Osteocyte (in vitro differentiated cells): Measurements from ENCODE around the gene ACP3. TPM values are rescaled to one million over a fixed set of nuclear protein-coding genes. Genes with fewer than 3 reads are reported as not detected.
"Not testable (repeated sequence)": the region's sequence is repeated elsewhere in the genome, so short reads cannot be mapped to it uniquely, and the experiment has no call there.

ENCODE experiments used
- DNase-seq: peaks from one replicate; pipeline ENCODE4 v3.0.0; 2021; ENCODE audit warnings: mixed read lengths; ENCODE audit not compliant: unreplicated experiment; ENCODE audit errors: extremely low spot score
- H3K27ac Mint-ChIP-seq: one replicate; pipeline ENCODE4 v1.8.0; 2021; ENCODE audit warnings: mild to moderate bottlenecking, mixed read lengths; ENCODE audit not compliant: unreplicated experiment
- H3K27me3 Mint-ChIP-seq: one replicate; pipeline ENCODE4 v1.8.0; 2021; ENCODE audit warnings: mixed read lengths; ENCODE audit not compliant: unreplicated experiment
- H3K36me3 Mint-ChIP-seq: one replicate; pipeline ENCODE4 v1.8.0; 2021; ENCODE audit warnings: mixed read lengths; ENCODE audit not compliant: unreplicated experiment
- H3K4me1 Mint-ChIP-seq: one replicate; pipeline ENCODE4 v1.8.0; 2021; ENCODE audit warnings: mixed read lengths; ENCODE audit not compliant: unreplicated experiment
- H3K4me3 Mint-ChIP-seq: one replicate; pipeline ENCODE4 v1.8.0; 2021; ENCODE audit warnings: mild to moderate bottlenecking, moderate library complexity, mixed read lengths; ENCODE audit not compliant: unreplicated experiment
- H3K9me3 Mint-ChIP-seq: one replicate; pipeline ENCODE4 v1.8.0; 2021; ENCODE audit warnings: mixed read lengths; ENCODE audit not compliant: unreplicated experiment
- CTCF ChIP-seq: fragments of 200-600 bp; sonication (generic); IDR thresholded peaks from 2 replicates; pipeline ENCODE4 v1.5.0; 2021; ENCODE audit warnings: antibody characterized with exemption, mild to moderate bottlenecking, moderate library complexity
- total RNA-seq: library from RNA; stranded (reverse); gene quantifications from 2 replicates; pipeline ENCODE4 v1.2.1, GENCODE V29; 2021

ACP3 gene
- total RNA-seq, 1 donor from 2014 or later: not detected

GRCh38 chr3:132292042-132292441 is 25.2 kb upstream of the ACP3 start:
- no peaks in the 10 kb centered on the region for H3K4me1 Mint-ChIP-seq
- peaks cover 3% of the 10 kb centered on the region for H3K27me3 Mint-ChIP-seq
- no peaks in the 10 kb centered on the region for H3K36me3 Mint-ChIP-seq
- H3K9me3 Mint-ChIP-seq: peaks cover 8% of the 10 kb centered on the region
- no peak for TF ChIP-seq CTCF
- no peak overlapping the region for H3K4me3 Mint-ChIP-seq
- H3K27ac Mint-ChIP-seq: no peak overlapping the region
- DNase-seq: no peak

DNA sequence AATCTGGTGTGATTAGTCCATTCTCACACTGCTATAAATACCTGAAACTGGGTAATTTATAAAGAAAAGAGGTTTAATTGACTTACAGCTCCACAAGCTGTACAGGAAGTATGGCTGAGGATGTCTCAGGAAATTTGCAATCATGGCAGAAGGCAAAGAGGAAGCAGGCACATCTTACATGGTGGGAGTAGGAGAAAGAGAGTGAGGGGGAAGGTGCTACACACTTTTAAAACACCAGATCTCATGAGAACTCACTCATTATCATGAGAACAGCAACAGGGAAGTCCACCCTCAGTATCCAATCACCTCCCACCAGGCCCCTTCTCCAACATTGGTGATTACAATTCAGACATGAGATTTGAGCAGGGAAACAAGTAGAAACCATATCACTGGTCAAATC is 24.0 kb upstream of the ACP3 start:
- no peak overlapping the region for H3K27ac Mint-ChIP-seq
- no peaks in the 10 kb centered on the region for H3K27me3 Mint-ChIP-seq
- no peak overlapping the region for H3K4me3 Mint-ChIP-seq
- TF ChIP-seq CTCF: no peak
- peaks cover 8% of the 10 kb centered on the region for H3K9me3 Mint-ChIP-seq
- DNase-seq: no peak
- no peaks in the 10 kb centered on the region for H3K36me3 Mint-ChIP-seq
- no peaks in the 10 kb centered on the region for H3K4me1 Mint-ChIP-seq

- no peak for TF ChIP-seq CTCF
- H3K4me3 Mint-ChIP-seq: no peak overlapping the region
- H3K27me3 Mint-ChIP-seq: no peaks in the 10 kb centered on the region
- no peak overlapping the region for H3K27ac Mint-ChIP-seq
- no peaks in the 10 kb centered on the region for H3K36me3 Mint-ChIP-seq
- H3K4me1 Mint-ChIP-seq: no peaks in the 10 kb centered on the region
- peaks cover 8% of the 10 kb centered on the region for H3K9me3 Mint-ChIP-seq
- DNase-seq: no peak
These were observed 22.3 kb upstream of the ACP3 start for GRCh38 chr3:132294906-132295305.

DNA sequence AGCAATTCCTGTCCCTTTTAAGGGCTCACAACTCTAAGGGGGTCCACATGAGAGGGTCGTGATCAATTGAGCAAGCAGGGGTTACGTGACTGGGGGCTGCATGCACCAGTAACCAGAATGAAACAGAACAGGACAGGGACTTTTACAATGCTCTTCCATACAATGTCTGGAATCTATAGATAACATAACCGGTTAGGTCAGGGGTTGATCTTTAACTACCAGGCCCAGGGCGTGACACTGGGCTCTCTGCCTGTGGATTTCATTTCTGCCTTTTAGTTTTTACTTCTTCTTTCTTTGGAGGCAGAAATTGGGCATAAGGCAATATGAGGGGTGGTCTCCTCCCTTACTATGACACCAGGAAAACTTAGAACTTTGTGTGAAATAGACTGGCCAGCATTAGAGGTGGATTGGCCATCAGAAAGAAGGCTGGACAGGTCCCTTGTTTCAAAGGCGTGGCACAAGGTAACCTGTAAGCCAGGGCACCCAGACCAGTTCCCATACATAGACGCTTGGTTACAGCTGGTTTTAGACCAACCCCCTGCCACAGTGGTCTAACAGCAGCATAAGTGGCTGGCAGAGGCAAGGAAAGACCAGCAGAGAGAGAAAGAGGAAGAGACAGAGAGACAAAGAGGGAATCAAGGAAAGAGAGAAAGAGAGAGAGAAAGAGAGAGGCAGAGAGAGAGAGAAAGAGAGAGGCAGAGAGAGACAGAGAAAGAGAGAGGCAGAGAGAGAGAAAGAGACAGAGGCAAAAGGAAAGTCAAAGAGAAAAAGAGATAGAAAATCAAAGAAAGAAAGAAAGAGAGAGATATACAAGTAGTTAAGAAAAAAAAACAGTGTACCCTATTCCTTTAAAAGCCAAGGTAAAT is 13.6 kb upstream of the ACP3 start:
- H3K9me3 Mint-ChIP-seq, H3K36me3 Mint-ChIP-seq, H3K4me3 Mint-ChIP-seq, H3K4me1 Mint-ChIP-seq, H3K27ac Mint-ChIP-seq, DNase-seq: not testable (repeated sequence)
- H3K27me3 Mint-ChIP-seq: peaks cover 18% of the 10 kb centered on the region

- peaks cover 18% of the 10 kb centered on the region for H3K27me3 Mint-ChIP-seq
- H3K27ac Mint-ChIP-seq, H3K9me3 Mint-ChIP-seq: not testable (repeated sequence)
These were observed 12.9 kb upstream of the ACP3 start for GRCh38 chr3:132304351-132304750.

DNA sequence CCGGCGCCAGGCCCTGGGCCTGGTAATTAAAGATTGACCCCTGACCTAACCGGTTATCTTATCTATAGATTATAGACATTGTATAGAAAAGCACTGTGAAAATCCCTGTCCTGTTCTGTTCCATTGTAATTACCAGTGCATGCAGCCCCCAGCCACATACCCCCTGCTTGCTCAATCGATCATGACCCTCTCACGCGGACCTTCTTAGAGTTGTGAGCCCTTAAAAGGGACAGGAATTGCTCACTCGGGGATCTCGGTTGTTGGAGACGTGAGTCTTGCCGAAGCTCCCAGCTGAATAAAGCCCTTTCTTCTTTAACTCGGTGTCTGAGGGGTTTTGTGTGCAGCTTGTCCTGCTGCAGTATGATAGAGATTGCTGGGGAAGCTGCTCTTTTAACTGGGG is 7.2 kb upstream of the ACP3 start:
- not testable (repeated sequence) for H3K27ac Mint-ChIP-seq, H3K4me1 Mint-ChIP-seq, H3K4me3 Mint-ChIP-seq, DNase-seq, H3K27me3 Mint-ChIP-seq, H3K36me3 Mint-ChIP-seq, H3K9me3 Mint-ChIP-seq

More at GRCh38 chr3:132304351-132304750, 12.9 kb upstream of the ACP3 start:
- H3K4me1 Mint-ChIP-seq, H3K36me3 Mint-ChIP-seq, DNase-seq, H3K4me3 Mint-ChIP-seq: not testable (repeated sequence)
